GM12801 (cell line): ENCODE data around the gene CDC42EP1.

Source experiments
- CTCF ChIP-seq: IDR thresholded peaks from one replicate; pipeline ENCODE4 v1.5.1; 2011; ENCODE audit warnings: control low read depth; ENCODE audit not compliant: insufficient read length; ENCODE audit errors: extremely low read depth

Gene CDC42EP1

DNA sequence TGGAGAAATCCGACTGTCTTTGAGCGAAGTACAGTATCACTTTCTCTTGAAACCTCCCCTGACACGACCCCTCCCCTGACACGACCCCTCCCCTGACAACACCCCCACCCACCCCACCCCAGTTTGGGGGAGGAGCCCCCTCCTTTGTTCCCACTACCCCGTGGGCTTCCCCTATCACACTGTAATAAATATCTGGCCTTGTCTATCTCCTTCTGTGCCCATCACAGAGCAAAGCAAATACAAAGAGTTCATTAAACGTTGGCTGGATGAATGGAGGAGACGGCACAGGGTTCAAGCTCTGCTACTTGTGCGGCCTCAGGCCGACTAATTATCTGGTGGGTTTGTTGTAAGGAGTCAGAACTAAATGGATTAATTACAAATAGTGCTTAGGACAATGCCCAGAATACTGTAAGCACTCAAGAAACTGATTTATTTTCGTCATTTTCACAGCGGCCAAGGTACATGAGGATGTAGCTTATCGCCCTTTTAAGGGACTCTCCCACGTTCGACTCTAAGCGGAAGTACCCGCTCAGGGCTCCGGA, 47.7 kb downstream of the CDC42EP1 start:
- TF ChIP-seq CTCF = no peak

GRCh38 chr22:37608477-37609239, 48.4 kb downstream of the CDC42EP1 start, which contains the start of gene GGA1:
Gene GGA1 (plus strand): TSS chr22:37608834. CDS start chr22:37608861, 27 bp downstream.
- no peak for TF ChIP-seq CTCF

- no peak for TF ChIP-seq CTCF
These were observed 49.2 kb downstream of the CDC42EP1 start for GRCh38 chr22:37609240-37610152.

GRCh38 chr22:37610480-37611129, 50.3 kb downstream of the CDC42EP1 start:
- TF ChIP-seq CTCF = no peak

- no peak for TF ChIP-seq CTCF
These were observed 50.9 kb downstream of the CDC42EP1 start for GRCh38 chr22:37611207-37611606.

GRCh38 chr22:37616201-37617083, 56.2 kb downstream of the CDC42EP1 start:
- no peak for TF ChIP-seq CTCF
